ENCODE measurements around the gene PRKAR1B.

DNA sequence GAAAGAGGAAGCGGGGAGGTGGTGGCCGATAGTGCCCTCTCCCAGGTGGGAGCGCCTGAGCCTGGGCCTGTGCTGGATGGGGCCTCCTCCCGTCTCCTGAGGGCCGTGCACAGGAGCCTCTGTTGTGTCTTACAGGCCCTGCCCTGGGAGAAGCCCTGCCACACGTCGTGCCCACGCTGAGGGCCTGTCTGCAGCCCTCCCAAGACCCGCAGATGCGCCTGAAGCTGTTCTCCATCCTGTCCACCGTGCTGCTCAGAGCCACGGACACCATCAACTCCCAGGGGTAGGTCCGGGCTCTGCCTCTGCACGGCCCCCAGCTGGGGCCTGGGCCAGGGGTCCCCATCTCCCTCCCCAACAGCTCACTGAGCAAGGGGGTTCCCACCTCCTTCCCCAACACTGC is 43.3 kb upstream of the PRKAR1B start:
- no peak for TF ChIP-seq POLR2A (IDR thresholded peaks at IDR 0.05)
- TF ChIP-seq, protein P1, sequence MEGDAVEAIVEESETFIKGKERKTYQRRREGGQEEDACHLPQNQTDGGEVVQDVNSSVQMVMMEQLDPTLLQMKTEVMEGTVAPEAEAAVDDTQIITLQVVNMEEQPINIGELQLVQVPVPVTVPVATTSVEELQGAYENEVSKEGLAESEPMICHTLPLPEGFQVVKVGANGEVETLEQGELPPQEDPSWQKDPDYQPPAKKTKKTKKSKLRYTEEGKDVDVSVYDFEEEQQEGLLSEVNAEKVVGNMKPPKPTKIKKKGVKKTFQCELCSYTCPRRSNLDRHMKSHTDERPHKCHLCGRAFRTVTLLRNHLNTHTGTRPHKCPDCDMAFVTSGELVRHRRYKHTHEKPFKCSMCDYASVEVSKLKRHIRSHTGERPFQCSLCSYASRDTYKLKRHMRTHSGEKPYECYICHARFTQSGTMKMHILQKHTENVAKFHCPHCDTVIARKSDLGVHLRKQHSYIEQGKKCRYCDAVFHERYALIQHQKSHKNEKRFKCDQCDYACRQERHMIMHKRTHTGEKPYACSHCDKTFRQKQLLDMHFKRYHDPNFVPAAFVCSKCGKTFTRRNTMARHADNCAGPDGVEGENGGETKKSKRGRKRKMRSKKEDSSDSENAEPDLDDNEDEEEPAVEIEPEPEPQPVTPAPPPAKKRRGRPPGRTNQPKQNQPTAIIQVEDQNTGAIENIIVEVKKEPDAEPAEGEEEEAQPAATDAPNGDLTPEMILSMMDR (IDR thresholded peaks at IDR 0.05 in 4 of 5, conservative IDR thresholded peaks at IDR 0.05 in 1 of 5) = no peak

Data from gastrocnemius medialis (tissue), 4 donors.